Skeletal muscle tissue (tissue), 4 donors: ENCODE data around the gene SPINT3. TPM values are rescaled to one million over a fixed set of nuclear protein-coding genes. Genes with fewer than 3 reads are reported as not detected.

Experiments
- H3K27ac ChIP-seq: one replicate; pipeline ENCODE4 v1.7.0; 2013; ENCODE audit warnings: mild to moderate bottlenecking, low read depth, low read length, inconsistent platforms
- H3K27me3 ChIP-seq, 3 donors: one replicate each; pipeline ENCODE4 v1.7.0; 2013; ENCODE audit warnings: low read length in 3 of 3; ENCODE audit not compliant: control insufficient read depth in 3 of 3, insufficient read depth in 3 of 3
- H3K36me3 ChIP-seq, 3 donors: one replicate each; pipeline ENCODE4 v1.7.0; 2013; ENCODE audit warnings: low read length in 3 of 3; ENCODE audit not compliant: control insufficient read depth in 3 of 3, insufficient read depth in 3 of 3
- H3K4me1 ChIP-seq, 3 donors: one replicate each; pipeline ENCODE4 v1.7.0; 2013; ENCODE audit warnings: low read length in 3 of 3, mild to moderate bottlenecking in 3 of 3; ENCODE audit not compliant: control insufficient read depth in 3 of 3, insufficient read depth in 3 of 3
- H3K4me3 ChIP-seq, 3 donors: one replicate each; pipeline ENCODE4 v1.7.0; 2013; ENCODE audit warnings: low read length in 3 of 3
- H3K9ac ChIP-seq, 3 donors: one replicate each; pipeline ENCODE4 v1.7.0; 2013; ENCODE audit warnings: low read length in 3 of 3, mild to moderate bottlenecking in 3 of 3, moderate library complexity in 2 of 3, low read depth in 1 of 3
- H3K9me3 ChIP-seq, 3 donors: one replicate each; pipeline ENCODE4 v1.7.0; 2013; ENCODE audit warnings: low read length in 3 of 3; ENCODE audit not compliant: control insufficient read depth in 3 of 3
- total RNA-seq: library from RNA; depleted of rRNA; stranded (reverse); fragments of >200 nt; gene quantifications from one replicate; pipeline ENCODE4 v1.2.3, GENCODE V29; 2014
- donor health status: Osteomylitis.

The SPINT3 gene
- total RNA-seq, 1 donor from 2014 or later: not detected

DNA sequence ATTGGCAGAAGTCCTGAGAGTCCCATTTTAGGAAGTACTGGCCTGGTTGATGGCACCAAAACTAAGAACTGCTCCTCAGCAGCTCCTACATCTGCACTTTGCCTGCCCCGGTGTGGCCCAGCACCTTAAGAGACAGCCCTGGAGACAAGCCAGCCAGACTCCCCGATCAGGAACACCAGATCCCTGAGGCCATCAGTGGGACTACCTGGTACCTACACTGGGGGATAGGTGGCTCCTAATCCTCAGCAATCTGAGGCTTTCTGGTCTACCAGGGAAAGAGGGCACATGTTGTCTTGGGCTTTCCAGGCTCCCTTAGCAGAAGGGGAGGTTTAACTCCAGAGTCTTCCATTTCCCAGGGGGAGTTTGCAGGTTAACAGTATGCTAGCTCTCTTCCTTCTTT lies 24.0 kb upstream of the SPINT3 start, which contains the start of gene WFDC6:
WFDC6 (minus strand) TSS at position 101 of the 400 bp plus-strand sequence; CDS start at position 26, 75 bp downstream.
- no peak within 1 kb of the TSS for H3K27ac ChIP-seq
- H3K9me3 ChIP-seq: no peaks in the 10 kb centered on the region
- H3K9ac ChIP-seq: no peak within 1 kb of the TSS
- H3K36me3 ChIP-seq: no peaks in the 10 kb centered on the region
- H3K4me1 ChIP-seq: no peaks in the 10 kb centered on the region
- no peak within 1 kb of the TSS for H3K4me3 ChIP-seq
- H3K27me3 ChIP-seq: peaks cover 10 to 17% (median 16%) of the 10 kb centered on the region in 3 donors

DNA sequence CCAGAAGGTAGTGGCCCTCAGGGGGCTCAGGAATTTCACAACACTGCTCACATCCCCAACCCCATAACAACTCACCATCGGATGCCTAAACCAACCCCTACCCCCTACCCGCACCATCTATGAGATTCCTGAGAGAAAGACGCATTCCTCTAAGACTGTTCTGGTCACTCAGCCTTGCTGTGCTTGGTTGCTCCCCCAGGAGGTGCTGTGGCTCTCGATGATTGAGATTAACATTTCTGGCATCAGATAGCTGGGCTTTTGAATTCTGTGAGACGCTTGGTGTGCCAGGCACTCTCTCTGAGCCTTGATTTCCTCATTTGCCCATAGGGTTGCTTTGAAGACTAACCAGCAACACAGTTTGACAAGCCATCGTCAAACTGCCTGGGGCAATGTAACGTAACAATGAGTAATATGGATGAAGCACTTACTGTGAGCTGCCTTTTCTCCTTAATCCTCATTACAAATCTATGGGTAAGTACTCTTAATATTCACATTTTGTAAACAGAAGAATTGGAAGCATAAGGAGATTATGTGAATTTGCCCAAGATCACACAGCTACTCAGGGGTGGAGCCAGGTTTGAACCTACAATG lies 22.9 kb upstream of the SPINT3 start:
- Histone ChIP-seq H3K9ac (no peak overlapping the region), H3K27me3 (peaks cover 10 to 19% (median 10%) of the 10 kb centered on the region in 3 donors), H3K4me1 (no peaks in the 10 kb centered on the region), H3K9me3 (no peaks in the 10 kb centered on the region), H3K4me3 (no peak overlapping the region), H3K36me3 (no peaks in the 10 kb centered on the region), H3K27ac (no peak overlapping the region)

DNA sequence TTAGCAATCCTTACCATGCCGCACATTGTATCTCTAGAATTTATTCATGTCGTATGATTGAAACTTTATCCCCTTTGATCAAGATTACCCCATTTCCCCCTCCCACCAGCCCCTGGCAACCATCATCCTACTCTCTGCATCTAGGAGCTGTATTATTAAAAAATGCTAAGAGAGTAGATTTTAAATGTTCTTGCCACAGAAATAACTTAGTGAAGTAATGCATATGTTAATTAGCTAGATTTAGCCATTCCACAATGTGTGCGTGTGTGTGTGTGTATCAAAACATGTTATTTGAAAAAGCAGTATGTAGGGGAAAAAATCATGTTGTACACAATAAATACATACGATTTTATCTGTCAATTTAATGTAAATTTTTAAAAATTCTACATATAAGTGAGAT lies 11.9 kb upstream of the SPINT3 start:
- no peak overlapping the region for H3K4me3 ChIP-seq
- H3K9me3 ChIP-seq: no peaks in the 10 kb centered on the region
- no peak overlapping the region for H3K27ac ChIP-seq
- H3K27me3 ChIP-seq: peaks cover 3 to 4% (median 3%) of the 10 kb centered on the region in 3 donors
- H3K36me3 ChIP-seq: no peaks in the 10 kb centered on the region
- no peak overlapping the region for H3K9ac ChIP-seq
- no peaks in the 10 kb centered on the region for H3K4me1 ChIP-seq

DNA sequence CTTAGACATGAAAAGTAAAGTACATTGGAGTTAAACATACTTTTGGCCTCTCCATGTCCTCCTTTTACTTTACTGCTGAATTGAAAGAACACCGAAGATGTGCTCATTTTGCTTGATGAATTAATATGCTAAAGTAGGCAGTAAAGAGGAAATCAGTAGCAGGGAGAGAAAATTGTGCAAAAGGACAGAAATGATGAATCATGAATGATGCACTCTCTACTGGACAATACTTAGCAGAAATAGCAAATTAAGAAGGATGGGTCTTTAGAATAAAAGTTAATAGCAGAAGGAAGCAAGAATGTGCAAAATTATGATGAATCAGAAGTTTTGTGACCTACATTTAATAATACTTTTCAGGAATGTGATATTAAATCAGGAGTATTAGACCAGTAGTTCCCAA lies 8.4 kb upstream of the SPINT3 start:
- H3K4me1 ChIP-seq: no peaks in the 10 kb centered on the region
- no peaks in the 10 kb centered on the region for H3K9me3 ChIP-seq
- H3K27ac ChIP-seq: no peak overlapping the region
- H3K36me3 ChIP-seq: no peaks in the 10 kb centered on the region
- no peak overlapping the region for H3K9ac ChIP-seq
- no peak overlapping the region for H3K4me3 ChIP-seq
- H3K27me3 ChIP-seq: peaks cover 3 to 4% (median 3%) of the 10 kb centered on the region in 3 donors

GRCh38 chr20:45518282-45518681 lies 2.9 kb upstream of the SPINT3 start:
- Histone ChIP-seq H3K9me3 (no peaks in the 10 kb centered on the region), H3K4me1 (no peaks in the 10 kb centered on the region), H3K9ac (no peak overlapping the region), H3K27ac (no peak overlapping the region), H3K27me3 (peaks cover 5 to 6% (median 5%) of the 10 kb centered on the region in 3 donors), H3K36me3 (no peaks in the 10 kb centered on the region), H3K4me3 (no peak overlapping the region)

DNA sequence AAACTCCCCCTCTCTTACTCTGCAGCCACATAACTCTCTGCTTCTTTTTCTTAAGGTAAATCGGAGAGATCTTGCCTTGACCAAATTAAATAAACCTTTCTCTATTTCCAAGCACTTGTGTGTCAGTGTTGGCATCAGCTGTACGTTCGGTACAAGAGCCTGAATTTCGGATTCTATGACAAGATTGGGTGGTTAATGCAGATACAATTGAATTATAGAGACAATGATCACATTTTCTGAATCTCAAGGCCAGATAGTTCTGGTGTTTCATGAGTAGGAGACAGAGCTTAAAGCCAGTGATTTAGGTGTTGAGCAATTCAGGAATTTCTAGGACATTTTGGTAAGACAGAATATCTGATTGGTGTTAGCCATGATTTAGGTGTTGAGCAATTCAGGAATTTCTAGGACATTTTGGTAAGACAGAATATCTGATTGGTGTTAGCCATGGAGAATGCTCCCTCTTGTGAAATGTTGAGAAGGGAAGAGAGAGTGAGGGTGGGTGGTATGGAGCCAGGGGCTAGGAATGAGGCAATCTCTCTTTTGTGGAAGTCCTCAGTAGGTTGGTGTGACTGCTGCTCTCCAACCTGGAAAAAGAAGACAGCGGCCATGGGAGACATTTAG lies 5.1 kb downstream of the SPINT3 start:
- H3K9me3 ChIP-seq: no peaks in the 10 kb centered on the region

GRCh38 chr20:45509091-45509490 lies 6.3 kb downstream of the SPINT3 start:
- Histone ChIP-seq H3K9me3 (no peaks in the 10 kb centered on the region), H3K36me3 (no peaks in the 10 kb centered on the region), H3K4me1 (no peaks in the 10 kb centered on the region), H3K9ac (no peak overlapping the region), H3K27me3 (peaks cover 0 to 8% (median 7%) of the 10 kb centered on the region in 3 donors), H3K4me3 (no peak overlapping the region), H3K27ac (no peak overlapping the region)

More for the DNA sequence above, 5.1 kb downstream of the SPINT3 start:
- H3K9ac ChIP-seq: no peak overlapping the region
- no peak overlapping the region for H3K27ac ChIP-seq
- no peaks in the 10 kb centered on the region for H3K36me3 ChIP-seq
- H3K4me1 ChIP-seq: no peaks in the 10 kb centered on the region
- peaks cover under 1 to 5% (median 5%) of the 10 kb centered on the region in 3 donors for H3K27me3 ChIP-seq
- no peak overlapping the region for H3K4me3 ChIP-seq

DNA sequence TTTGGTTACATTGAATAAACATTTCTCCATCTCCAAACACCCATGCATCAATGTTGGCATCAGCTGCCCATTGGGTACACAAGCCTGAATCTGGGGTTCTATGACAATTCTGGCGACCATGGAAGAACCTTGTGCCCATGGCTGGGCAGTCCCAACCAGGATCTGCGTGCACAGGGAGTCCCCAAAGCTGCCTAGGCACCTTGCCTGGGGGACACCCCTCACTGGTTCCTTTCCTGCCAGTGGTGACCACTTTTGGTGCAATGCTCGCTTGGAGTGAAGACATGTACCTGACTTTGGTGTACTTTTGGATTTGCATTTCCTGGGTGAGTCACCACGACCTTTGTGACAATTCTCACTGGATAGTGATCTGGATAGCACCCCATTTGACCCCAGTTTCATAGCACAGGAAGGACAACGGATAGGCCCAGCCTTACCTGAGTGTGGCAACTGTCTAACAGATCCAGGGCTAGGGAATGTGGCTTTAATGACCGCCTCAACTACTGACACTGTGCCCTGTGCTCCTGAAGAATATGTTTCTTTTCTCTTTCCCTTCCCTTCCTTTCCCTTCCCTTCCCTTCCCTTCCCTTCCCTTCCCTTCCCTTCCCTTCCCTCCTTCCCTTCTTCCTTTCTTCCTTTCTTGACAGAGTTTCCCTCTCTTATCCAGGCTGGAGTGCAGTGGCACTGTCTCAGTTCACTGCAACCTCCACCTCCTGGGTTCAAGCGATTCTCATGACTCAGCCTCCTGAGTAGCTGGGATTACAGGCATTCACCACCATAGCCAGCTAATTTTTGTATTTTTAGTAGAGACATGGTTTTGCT lies 7.1 kb downstream of the SPINT3 start:
- Histone ChIP-seq H3K27ac (no peak overlapping the region), H3K4me1 (no peaks in the 10 kb centered on the region), H3K9me3 (no peaks in the 10 kb centered on the region), H3K9ac (no peak overlapping the region), H3K4me3 (no peak overlapping the region), H3K36me3 (no peaks in the 10 kb centered on the region), H3K27me3 (peaks cover 0 to 9% (median 4%) of the 10 kb centered on the region in 3 donors)

DNA sequence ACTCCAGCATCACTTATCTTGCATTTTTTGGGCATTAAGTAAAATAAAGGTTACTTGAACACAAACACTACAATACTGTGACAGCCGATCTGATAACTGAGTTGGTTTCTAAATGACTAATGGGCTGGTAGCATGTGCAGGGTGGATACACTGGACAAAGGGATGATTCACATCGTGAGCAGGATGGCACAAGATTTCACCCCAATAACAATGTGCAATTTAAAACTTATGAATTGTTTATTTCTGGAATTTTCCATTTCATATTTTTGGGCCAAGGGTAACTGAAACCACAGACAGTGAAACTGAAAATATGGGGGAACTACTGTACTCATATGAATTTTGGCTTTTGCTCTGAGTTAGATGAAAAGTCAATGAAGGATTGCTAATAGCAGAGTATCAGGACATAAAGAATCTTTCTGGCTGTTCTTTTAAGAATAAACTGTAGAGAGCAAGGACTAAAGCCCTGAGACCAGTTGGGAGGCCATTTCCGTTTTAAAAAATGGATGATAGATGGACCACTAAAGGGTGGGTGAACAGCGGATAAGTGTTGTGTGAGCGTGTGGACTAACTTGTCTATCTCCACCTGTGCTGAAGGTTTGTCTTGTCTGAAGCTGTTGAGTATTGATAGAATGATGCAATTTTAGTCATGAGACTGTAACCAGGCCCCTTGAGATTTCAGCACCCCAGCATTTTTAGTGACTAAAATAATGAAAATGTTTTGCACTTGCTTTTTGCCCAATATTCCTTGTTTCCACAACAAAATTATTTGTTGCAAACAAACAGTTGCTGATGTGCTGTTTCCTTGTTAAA lies 8.2 kb downstream of the SPINT3 start:
- no peaks in the 10 kb centered on the region for H3K9me3 ChIP-seq
- no peak overlapping the region for H3K9ac ChIP-seq
- no peaks in the 10 kb centered on the region for H3K4me1 ChIP-seq
- no peak overlapping the region for H3K27ac ChIP-seq
- H3K27me3 ChIP-seq: peaks cover 0 to 9% (median 4%) of the 10 kb centered on the region in 3 donors
- H3K36me3 ChIP-seq: no peaks in the 10 kb centered on the region
- H3K4me3 ChIP-seq: no peak overlapping the region
